HG02884 (cell line): ENCODE measurements around the gene DOCK9.
A peak's percentile ranks its signal among the peaks of the same experiment; 100 is the strongest.

Experiments used
- ATAC-seq: cut with Tn5 transposase; IDR thresholded peaks from one replicate; pipeline ENCODE4 v1.9.1; 2021; ENCODE audit warnings: mild to moderate bottlenecking, moderate library complexity; ENCODE audit not compliant: unreplicated experiment

Gene DOCK9

GRCh38 chr13:98890925-98891324 is 86.9 kb downstream of the DOCK9 start:
- ATAC-seq = no peak

GRCh38 chr13:98890186-98890585 is 87.7 kb downstream of the DOCK9 start:
- no peak for ATAC-seq

GRCh38 chr13:98889419-98890085 is 88.3 kb downstream of the DOCK9 start:
- ATAC-seq = no peak

- ATAC-seq = no peak
Observed at GRCh38 chr13:98888890-98889279, 89.0 kb downstream of the DOCK9 start.

GRCh38 chr13:98888222-98888889 is 89.5 kb downstream of the DOCK9 start:
- no peak for ATAC-seq

GRCh38 chr13:98886587-98887230 is 91.2 kb downstream of the DOCK9 start:
- no peak for ATAC-seq

GRCh38 chr13:98885600-98885999 is 92.3 kb downstream of the DOCK9 start:
- ATAC-seq = no peak

GRCh38 chr13:98883998-98884397 is 93.9 kb downstream of the DOCK9 start:
- ATAC-seq = no peak

GRCh38 chr13:98881390-98881789 is 96.5 kb downstream of the DOCK9 start:
- no peak for ATAC-seq

- ATAC-seq = no peak
Observed at GRCh38 chr13:98880677-98881076, 97.2 kb downstream of the DOCK9 start.

GRCh38 chr13:98879957-98880356 is 97.9 kb downstream of the DOCK9 start:
- ATAC-seq = no peak

- ATAC-seq = no peak
Observed at GRCh38 chr13:98879127-98879520, 98.7 kb downstream of the DOCK9 start.

GRCh38 chr13:98878486-98879126 is 99.3 kb downstream of the DOCK9 start:
- ATAC-seq = no peak

GRCh38 chr13:98877936-98878335 is 99.9 kb downstream of the DOCK9 start:
- ATAC-seq = no peak

GRCh38 chr13:98877466-98877865 is 100.4 kb downstream of the DOCK9 start:
- ATAC-seq = no peak

GRCh38 chr13:98875146-98875729 is 102.6 kb downstream of the DOCK9 start:
- ATAC-seq = peak; percentile 96

- no peak for ATAC-seq
Observed at GRCh38 chr13:98874029-98874397, 103.9 kb downstream of the DOCK9 start.

GRCh38 chr13:98873377-98874028 is 104.4 kb downstream of the DOCK9 start:
- no peak for ATAC-seq

- no peak for ATAC-seq
Observed at GRCh38 chr13:98871727-98872126, 106.1 kb downstream of the DOCK9 start.

GRCh38 chr13:98869408-98870090 is 108.3 kb downstream of the DOCK9 start:
- no peak for ATAC-seq
